SK-N-SH treated with all-trans-retinoic acid at 6 μM for 48 hours (cell line): ENCODE measurements around the gene TSHZ1.

Experiments
- ARNTL ChIP-seq: fragments of 450-650 bp; formaldehyde crosslinking; IDR thresholded peaks from 2 replicates; pipeline ENCODE4 v1.5.0; 2020; ENCODE audit warnings: low read depth, mild to moderate bottlenecking, moderate library complexity, borderline replicate concordance
- ZFP30 ChIP-seq: fragments of 450-650 bp; formaldehyde crosslinking; IDR thresholded peaks from 2 replicates; pipeline ENCODE4 v1.5.0; 2022; ENCODE audit warnings: mild to moderate bottlenecking, moderate library complexity
- TF ChIP-seq, protein P1 (sequence below): fragments of 250-450 bp; sonication (Bioruptor Pico); IDR thresholded peaks from 2 replicates; pipeline ENCODE4 v1.8.0; 2020; ENCODE audit warnings: mild to moderate bottlenecking, moderate library complexity, borderline replicate concordance

DNA sequence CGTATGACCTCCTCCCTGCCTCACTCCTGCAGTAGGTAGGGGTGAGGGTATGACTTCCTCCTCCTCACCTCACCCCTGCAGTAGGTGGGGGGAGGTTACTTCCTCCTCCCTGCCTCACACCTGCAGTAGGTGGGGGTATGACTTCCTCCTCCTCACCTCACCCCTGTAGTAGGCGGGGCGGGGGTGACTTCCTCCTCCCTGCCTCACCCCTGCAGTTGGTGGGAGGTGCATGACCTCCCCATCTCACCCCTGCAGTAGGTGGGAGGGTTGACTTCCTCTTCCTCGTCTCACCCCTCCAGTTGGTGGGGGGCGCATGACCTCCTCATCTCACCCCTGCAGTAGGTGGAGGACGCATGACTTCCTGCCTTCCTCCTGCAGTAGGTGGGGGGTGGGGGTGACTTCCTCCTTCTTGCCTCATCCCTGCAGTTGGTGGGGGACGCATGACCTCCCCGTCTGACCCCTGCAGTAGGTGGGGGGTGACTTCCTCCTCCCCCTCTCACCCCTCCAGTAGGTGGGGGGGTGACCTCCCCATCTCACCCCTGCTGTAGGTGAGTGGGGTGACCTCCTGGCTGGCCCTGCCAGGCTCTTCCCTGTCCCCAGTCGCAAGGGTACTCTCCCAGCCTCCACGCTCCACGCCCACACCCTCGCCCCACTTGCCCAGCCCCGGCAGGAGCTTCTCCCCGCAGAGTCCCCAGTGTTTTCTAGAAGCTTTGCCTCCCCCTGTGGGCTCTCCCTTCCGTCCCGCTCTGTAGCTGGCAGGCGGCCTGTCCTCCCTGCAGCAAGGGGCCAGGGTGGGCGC is 39.3 kb downstream of the TSHZ1 start:
- TF ChIP-seq, protein P1, sequence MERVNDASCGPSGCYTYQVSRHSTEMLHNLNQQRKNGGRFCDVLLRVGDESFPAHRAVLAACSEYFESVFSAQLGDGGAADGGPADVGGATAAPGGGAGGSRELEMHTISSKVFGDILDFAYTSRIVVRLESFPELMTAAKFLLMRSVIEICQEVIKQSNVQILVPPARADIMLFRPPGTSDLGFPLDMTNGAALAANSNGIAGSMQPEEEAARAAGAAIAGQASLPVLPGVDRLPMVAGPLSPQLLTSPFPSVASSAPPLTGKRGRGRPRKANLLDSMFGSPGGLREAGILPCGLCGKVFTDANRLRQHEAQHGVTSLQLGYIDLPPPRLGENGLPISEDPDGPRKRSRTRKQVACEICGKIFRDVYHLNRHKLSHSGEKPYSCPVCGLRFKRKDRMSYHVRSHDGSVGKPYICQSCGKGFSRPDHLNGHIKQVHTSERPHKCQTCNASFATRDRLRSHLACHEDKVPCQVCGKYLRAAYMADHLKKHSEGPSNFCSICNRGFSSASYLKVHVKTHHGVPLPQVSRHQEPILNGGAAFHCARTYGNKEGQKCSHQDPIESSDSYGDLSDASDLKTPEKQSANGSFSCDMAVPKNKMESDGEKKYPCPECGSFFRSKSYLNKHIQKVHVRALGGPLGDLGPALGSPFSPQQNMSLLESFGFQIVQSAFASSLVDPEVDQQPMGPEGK (CRISPR knock-in tag) = no peak
- TF ChIP-seq ZFP30 (CRISPR knock-in tag) (no peak), ARNTL (CRISPR knock-in tag) (no peak)
